SKM-1 treated with dmso at 0.1 percent for 144 hours (cell line): Measurements from ENCODE around the gene CDH13.

Source experiments
- DNase-seq: peaks from one replicate; lab custom pipeline; 2025; ENCODE audit not compliant: unreplicated experiment; lab: John Stamatoyannopoulos, UW

The CDH13 gene

DNA sequence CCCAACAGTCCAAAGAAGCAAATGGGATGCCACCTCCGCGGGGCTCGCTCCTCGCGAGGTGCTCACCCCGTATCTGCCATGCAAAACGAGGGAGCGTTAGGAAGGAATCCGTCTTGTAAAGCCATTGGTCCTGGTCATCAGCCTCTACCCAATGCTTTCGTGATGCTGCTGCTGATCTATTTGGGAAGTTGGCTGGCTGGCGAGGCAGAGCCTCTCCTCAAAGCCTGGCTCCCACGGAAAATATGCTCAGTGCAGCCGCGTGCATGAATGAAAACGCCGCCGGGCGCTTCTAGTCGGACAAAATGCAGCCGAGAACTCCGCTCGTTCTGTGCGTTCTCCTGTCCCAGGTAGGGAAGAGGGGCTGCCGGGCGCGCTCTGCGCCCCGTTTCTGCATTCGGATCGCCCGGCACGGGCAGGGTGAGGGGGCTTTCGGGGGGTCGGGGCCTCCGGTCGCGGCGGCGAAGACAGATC lies at the start of gene CDH13:
Gene CDH13 (plus strand): TSS at position 179 of the 471 bp plus-strand sequence.
- no peak for DNase-seq

DNA sequence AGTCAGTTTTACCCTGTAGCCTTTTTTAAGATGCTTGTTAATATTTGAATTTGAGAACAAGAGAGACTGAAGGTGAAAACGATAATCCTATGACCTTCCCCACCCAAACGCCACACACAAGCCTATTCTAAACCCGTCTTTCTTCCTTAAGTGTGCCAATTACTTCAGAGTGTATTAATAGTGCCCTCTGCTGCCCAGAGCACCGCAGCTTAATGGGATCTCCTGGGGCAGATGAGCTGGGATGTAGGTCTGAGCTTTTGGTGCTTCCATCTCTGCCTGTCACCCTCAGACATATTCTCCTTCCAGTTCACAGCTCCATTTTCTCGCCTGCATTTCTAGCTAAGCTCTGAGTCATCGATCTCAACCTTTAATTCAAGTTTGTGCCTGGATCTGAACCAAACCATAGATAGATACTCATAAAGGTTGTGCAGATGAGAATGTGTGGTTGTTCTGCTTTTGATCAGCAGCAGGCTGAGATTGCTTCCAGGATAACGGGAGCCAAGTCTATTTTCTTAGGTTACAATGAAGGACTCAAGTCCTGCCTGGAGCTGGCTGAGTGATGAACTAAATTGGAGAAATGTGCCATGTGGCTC lies 46.4 kb upstream of the CDH13 start:
- DNase-seq = no peak

DNA sequence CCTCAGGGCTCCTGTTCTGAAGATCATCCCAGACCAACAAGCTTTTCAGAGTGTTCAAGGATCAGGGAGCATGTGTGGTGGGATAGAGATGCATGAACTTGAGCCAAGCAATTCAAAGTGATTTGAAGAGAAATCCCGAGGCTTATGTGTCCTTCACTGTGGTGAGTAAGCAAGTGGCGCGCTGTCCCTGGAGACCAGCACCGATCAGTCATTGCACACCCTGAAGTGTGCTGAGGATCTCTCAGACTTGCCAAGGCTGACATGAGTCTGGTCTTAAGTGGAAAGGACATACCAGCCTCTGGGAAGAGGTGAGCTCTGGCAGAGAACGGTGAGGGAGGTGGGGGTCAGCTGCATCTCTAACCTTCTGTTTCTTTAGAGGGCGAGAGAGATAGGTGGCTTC lies 43.8 kb upstream of the CDH13 start:
- DNase-seq = no peak

DNA sequence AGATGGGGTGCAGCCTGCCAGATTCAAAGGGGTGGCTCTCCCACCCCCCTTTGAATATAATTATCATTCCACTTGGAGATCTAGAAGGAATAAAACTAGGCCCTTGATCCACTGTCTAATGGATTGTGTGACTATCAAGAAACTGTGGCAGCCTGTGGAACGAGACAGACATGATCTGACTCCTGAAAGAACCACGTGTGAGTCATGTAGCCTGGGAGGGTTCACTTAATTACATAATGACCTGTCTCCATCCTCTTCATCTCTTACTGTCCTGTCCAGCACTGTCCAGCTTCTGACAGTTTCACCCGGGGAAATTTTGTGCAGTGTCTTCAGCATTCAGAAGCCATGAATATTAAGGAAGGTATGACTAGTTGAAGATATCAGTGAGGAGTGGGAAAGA lies 43.3 kb upstream of the CDH13 start:
- no peak for DNase-seq

DNA sequence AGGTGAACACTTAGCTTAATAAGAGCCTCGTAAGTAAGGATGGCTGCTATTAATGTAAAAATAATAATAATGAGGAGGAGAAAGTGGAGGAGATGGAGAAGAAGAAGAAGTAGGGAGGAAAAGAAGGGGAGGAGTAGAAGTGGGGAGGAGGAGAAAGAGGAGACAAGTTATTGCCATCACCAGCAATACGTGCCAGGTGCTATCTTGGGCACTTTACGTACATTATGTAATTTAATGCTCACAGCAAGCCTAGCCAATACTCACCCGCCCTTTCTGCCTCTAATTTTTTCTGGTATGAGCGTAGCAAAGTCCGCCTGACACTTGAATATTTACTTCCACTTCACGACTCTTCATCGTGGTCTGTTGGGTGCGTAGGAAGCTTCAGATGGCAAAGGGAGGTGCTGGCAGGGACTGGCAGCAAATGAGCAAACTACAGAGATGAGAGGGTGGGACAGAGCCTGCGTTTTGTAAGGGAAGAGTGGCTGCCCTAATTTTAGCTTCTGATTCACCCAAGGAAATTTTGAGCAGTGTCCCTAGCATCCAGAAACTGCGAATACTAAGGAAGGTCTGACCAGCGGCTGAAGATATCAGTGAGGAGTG lies 42.1 kb upstream of the CDH13 start:
- no peak for DNase-seq

DNA sequence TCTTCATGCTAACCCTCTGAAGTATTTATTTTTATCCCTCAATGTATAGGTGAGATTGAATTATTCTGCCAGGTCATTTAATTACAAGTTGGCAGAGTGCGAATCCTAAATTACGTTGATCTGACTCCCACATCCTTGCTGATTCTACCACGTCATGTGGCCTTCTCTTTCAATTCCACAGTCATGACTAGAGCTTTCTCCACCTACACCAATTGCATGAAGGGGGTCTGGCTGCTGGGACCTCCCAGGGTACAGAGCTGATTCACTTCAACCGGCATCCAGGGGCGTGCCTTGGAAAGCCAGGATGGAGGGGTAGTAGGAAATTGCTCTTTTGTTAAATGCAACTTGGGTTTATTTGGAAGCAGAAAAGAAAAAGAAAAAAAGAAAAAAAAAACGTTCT lies 41.1 kb upstream of the CDH13 start:
- no peak for DNase-seq

DNA sequence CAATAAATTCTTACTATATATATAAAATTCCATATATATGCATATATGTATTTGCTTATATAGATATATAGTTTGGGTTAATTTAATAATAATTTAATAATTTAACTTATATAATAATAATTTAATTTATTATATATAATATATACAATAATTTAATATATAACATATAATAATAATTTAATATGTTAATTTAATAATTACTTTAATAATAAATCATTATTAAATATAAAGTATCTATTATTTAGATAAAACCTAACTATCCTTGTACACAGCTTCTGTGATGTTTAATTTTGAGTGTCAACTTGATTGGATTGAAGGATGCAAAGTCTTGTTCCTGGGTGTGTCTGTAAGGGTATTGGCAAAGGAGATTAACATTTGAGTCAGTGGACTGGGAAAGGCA lies 40.6 kb upstream of the CDH13 start:
- DNase-seq = no peak

DNA sequence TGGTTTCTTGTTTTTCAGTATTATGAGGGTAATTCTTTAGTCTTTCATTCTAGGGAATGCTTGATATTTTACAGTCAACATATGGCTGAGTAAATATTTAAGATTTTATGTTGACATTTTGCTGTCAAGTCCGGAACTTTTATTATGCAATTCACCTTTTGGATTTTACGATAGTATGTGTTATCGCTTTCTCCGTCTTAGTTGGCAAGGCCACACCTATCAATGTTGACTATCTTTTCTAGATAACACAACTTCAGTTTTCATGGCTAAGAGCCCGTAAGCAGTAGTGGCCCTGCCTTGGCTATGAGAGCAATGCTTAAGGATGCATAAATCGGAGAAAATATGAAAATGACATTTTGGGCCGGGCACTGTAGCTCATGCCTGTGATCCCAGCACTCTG lies 39.5 kb upstream of the CDH13 start:
- DNase-seq = no peak

DNA sequence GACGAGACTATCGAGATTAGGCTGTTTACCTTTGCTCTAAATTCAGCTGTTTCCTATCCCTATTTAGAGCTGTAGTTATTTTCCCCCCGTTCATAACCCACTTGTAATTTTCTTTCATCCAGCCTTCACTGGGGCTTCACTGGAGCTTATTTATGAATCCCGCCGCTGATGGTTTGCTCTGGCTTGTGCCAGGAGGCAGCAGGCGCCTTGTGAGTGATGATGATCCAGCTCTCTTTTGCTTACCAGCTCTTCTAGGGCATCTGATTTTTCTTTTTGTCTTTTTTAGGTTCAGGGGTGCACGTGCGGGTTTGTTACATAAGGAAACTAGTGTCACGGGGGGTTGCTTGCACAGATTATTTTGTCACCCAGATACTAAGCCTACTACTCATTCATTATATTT lies 37.4 kb upstream of the CDH13 start:
- DNase-seq = no peak

DNA sequence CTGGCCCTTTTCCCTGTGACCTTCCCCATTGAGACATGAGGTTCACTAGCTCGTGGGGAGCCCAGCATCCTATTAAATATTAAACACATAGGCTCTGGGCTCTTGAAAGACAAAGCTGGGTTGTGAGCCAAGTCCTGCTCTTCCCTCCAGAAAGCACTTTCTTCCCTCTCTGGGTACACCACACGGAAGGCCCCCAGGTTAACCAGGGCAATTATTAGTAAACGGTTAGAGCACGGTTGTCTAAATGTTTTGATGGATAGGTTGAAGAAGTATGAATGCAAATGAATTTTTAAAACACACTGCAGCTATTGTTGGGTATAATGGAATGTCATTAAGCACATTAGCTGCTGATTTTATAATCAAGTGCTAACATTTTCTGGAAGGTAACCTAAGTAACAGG lies 32.7 kb upstream of the CDH13 start:
- no peak for DNase-seq

DNA sequence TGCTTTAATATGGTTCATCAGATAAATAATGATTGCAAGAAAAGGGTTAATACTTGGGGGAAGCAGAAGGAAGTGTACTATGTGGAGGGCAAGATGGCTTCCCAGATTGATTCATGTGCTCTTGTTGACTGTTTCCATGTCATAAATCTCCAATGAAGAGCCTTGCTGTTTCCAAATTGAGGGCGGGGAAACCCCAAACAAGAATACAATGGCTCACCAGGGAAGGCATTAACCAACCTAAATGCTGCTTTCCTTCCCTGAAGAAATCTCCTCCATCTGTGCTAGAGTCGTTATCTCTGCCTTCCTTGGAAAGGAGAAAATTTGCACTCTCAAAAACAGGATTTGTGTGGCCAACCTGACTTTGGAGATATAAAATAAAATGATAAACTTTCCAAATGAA lies 28.0 kb upstream of the CDH13 start:
- no peak for DNase-seq

DNA sequence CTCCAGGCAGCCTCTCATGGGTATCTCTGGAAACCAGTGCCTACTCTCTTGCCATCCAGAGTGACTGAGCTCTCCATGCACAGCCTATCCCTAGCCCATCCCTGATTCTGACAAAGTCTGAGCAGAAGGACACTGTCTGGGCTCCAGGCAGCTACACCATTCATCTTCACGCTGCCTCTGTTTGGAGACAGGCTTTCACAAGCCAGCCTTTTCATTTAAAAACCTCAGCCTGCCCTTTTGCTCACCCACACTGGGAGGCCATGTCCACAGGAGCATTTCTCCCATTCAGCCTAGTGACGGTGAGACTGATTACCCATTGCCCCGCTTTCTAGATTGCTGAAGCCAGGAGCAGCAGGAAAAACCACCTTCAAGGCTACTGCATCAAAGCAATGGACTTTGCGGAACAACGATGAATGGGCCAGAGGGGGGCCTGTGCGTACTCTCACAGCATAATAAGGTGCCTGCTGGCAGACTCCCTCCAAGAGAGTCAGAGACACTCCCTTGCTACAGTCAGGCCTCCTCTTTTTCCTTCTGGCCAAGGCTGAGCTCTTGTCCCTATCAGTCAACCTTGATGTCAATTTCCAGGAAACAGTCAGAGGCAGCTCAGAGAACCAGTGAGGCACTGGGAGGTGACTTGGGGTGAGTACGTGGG lies 24.7 kb upstream of the CDH13 start:
- no peak for DNase-seq

DNA sequence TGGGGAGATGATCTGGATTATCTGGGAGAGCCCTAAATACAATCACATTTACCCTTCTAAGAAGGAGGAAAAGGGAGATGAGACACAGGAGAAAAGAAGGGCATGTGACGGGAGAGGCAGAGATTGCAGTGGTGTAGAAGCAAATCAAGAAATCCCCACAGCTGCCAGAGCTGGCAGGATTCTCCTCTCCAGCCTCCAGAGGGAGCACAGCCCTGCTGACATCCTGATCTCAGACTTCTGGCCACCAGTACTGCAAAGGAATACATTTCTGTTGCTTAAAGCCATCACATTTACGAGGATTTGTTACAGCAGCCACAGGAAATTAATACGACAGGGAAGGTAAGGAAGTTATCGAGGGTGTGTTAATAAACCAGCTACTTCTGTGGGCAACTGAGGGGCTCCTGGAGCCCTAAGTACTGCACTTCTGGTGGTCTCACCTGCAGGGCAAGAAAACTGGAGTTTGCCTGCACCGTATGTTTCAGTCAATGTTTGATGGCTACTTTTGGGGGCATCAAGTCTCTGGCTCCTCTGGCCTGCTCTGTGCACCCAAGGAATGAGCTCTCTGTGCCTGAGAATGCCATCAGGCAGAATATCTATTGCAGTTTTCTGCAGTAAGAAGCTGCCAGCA lies 22.9 kb upstream of the CDH13 start:
- no peak for DNase-seq

DNA sequence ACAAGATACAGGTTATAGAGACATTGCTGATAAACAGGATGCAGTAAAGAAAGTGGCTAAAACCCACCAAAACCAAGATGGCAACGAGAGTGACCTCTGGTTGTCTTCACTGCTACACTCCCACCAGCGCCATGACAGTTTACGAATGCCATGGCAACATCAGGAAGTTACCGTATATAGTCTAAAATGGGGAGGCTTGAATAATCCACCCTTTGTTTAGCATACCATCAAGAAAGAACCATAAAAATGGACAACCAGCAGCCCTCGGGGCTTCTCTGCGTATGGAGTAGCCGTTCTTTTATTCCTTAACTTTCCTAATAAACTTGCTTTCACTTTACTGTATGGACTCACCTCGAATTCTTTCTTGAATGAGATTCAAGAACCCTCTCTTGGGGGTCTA lies 21.7 kb upstream of the CDH13 start:
- no peak for DNase-seq

DNA sequence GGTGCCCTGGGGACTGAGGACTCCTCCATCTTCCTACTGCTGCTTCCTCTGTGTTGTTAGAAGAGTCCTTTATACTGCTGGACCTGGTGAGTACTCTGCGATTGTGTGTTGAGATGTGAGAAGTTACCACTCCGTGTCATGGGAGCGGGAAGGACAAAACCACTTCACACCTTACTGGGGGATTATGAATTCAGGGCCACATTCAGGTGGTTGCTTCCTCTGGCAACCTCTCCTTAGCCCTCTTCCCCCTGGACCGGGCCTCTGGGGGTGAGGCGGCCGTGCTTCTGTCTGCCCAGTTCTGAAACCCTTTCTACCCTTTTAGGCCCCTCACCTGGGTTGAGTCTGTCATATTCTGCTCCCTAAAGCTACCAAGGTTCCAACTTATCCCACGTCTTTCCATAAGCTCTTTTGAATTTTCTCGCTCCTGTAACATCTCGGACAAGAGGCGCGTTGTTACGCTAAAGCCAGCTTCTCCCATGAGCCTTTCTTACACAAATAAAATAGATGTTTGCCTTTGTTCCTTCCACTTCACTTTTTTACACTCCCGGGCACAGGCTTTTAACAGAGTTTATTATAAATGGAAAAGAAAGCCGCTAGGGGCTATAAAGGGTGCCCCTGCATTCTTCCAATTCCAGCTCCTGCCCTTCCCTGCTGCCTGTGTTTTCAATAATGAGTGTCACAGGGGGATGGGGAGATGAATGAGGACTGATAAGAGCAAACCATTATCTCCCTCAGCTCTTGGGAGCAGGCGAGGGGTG lies 20.7 kb upstream of the CDH13 start:
- no peak for DNase-seq

DNA sequence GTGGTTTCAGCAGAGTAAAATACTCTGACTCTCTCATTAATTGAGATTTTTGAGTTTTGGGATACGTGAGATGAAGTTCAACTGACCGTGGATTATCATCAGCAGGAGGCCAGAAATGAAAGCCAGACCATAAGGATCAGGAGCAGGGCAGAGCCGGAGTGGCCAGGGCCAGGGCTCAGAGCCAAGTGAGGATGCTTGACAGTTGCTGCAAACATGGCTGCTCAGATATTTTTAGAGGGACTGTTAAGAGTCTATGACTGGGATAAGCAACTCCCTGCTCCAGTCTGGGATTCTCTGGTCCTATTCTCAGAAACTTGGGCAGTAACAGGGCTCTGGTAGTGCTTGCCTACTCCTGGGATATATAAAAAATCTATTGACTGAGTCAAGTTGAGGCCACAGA lies 17.6 kb upstream of the CDH13 start:
- DNase-seq = no peak

DNA sequence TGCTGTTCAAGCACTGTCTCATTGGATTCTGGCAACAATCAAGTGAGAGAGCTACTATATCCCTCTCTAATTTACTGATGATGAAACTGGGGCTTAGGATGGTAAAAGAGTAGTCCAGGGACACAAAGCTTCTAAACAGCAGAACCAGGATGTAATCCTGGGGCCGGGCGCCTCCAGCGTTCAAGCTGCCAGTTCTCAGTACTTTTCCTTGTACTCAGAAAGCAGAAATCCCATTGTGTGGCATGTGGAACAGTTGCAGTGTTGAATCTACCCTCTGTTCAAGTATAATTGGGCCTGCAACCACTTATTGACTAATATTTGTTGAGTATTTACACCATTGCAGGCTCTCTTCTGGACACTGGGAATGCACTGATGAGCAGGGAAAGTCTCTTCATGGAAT lies 14.5 kb upstream of the CDH13 start:
- no peak for DNase-seq

DNA sequence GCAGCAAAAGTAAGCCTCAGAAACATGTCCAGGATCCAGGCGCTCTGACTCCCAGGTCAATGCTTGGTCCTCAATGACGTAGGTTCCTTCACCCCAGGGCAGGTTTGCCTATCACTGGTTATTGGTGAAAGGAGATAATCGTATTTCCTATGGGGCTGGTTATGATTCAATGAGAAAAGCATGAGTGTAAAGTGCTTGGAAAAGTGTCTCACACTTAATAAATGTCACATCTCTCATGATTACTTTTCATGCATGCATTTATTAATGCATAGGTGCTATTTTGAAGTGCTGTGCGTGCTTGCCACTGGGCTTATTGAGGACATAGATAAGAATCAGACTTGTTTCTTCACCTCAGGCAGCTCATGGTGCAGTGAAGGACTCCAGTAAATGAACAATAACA lies 10.4 kb upstream of the CDH13 start:
- no peak for DNase-seq

DNA sequence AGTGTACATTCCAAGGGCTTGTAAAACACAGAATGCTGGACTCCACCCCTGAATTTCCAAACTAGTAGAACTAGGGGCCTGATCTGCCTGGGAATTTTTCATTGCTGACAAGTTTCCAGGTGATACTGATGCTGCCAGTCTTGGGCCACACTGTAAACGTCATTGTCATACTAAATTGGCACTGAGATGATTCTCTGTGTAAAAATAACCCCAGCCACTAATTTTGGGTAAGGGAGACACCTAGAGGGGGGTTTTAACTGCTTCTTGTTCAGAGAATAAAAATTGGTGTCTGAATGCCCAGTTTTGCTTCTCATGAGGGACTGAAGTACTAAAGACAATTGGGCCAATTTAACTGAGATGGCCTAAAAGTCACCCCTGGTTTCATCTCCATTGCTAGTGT lies 5.0 kb upstream of the CDH13 start:
- no peak for DNase-seq

DNA sequence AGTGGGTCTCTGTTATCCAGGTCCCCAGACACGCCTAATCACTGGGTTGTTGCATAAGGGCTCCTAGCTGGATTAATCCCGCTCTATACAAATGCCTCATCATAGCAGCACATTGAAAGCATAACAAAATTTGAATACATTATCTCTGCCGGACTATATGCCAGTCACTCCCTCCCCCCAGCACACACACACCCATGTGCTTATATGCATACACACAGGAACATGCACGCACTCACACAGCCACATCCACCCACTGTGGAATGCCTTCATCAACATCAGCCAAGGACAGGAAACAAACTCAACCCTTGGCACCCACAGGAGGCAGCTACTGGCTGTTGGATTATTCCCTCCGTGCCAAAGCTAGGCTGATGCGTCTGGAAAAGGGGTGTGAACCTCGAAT lies 3.5 kb upstream of the CDH13 start:
- no peak for DNase-seq

DNA sequence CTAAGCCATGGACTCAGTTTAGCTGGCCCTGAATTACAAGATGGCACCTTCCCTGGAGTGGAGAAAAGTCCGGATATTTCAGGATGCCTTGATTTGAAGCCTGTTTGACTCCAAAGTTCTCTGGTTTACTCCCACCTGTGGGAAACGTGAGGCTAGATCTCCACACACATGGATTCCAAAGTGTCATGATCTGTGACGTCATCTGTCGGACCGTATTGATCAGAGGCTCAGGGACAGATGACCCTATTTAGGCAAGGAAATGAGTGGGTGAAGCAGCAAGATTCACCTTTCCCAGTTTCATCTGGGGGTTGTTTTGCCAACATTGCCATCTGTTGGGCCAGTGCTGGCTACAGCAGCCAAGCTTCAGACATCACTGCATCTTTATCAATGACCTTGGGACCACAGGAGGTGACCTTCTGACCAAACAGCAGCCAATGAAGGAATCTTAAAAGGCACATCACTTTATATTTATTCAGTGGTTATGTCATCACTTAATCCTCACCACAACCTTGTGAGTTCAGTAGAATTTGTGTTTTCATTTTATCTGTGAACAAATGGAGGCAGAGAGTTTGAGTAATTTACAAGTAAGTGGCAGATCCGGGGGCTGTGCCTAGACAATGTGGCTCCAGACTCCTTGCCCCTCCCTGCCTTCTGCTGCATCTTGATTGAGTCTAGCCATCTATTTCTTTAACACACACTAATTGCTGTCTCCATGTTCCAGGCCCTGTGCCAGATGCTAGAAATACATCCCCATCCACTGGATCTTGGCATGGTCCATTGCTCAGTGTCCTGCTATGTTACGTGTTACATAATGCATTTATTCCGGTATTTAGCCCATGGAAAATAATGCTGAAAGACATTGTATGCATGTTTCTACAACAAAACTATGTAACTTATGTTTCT lies 1.5 kb upstream of the CDH13 start:
- DNase-seq = no peak
